Measurements from ENCODE around the gene CAPN5.

Gene CAPN5

GRCh38 chr11:77158041-77158695, 91.4 kb downstream of the CAPN5 start:
- Histone ChIP-seq H3K14ac (ENCODE audit: low read length) (peak overlapping the region; percentile 14), H3K36me3 (replicated peaks in 1 of 2; ENCODE audit: control insufficient read depth in 2 of 2, insufficient read depth in 2 of 2, low read length in 2 of 2) (peaks cover 0 to under 1% of the 10 kb centered on the region in 2 donors), H4K91ac (ENCODE audit: low read depth, low read length, poor library complexity) (no peak overlapping the region), H3K4me1 (ENCODE audit: control insufficient read depth in 2 of 2, insufficient read depth in 1 of 2, low read depth in 1 of 2, low read length in 2 of 2) (peaks cover 0 to 2% of the 10 kb centered on the region in 2 donors), H2BK120ac (ENCODE audit: low read depth, low read length) (no peak overlapping the region), H3K9me3 (replicated peaks in 1 of 2; ENCODE audit: control insufficient read depth in 2 of 2, insufficient read depth in 1 of 2, low read depth in 1 of 2, low read length in 2 of 2) (no peaks in the 10 kb centered on the region), H2BK12ac (ENCODE audit: low read length) (no peak overlapping the region), H2BK5ac (ENCODE audit: low read length) (no peak overlapping the region), H3K9ac (ENCODE audit: low read depth, low read length, poor library complexity) (no peak overlapping the region), H3K4ac (ENCODE audit: low read length) (no peak overlapping the region), H3K27ac (replicated peaks; ENCODE audit: low read length) (no peak overlapping the region), H2AK5ac (ENCODE audit: low read depth, low read length) (no peak overlapping the region), H2BK15ac (ENCODE audit: low read length) (no peak overlapping the region), H4K8ac (ENCODE audit: low read depth, low read length) (peak overlapping the region; percentile 29), H3K18ac (ENCODE audit: low read length) (peak overlapping the region; percentile 39), H3K4me3 (ENCODE audit: low read length in 2 of 2) (peak overlapping the region in 1 of 2 donors; percentile 18), H3K79me1 (ENCODE audit: low read depth, low read length) (no peaks in the 10 kb centered on the region), H2AFZ (ENCODE audit: low read length) (no peak overlapping the region), H3K4me2 (ENCODE audit: insufficient read depth, low read length, poor library complexity, severe bottlenecking) (no peak overlapping the region), H3K27me3 (ENCODE audit: control insufficient read depth in 3 of 3, insufficient read depth in 3 of 3, low read depth in 1 of 3, low read length in 3 of 3) (peaks cover 0 to 30% (median 0%) of the 10 kb centered on the region in 3 experiments), H3K23ac (ENCODE audit: low read depth, low read length, poor library complexity) (no peak overlapping the region)
- no peak for DNase-seq (ENCODE audit: low spot score)
- no CpG with 5 or more reads among the region's 19 CpGs for WGBS, 2 donors (ENCODE audit: extremely low coverage in 2 of 2, insufficient read length in 2 of 2, insufficient replicate concordance in 1 of 2)

DNA sequence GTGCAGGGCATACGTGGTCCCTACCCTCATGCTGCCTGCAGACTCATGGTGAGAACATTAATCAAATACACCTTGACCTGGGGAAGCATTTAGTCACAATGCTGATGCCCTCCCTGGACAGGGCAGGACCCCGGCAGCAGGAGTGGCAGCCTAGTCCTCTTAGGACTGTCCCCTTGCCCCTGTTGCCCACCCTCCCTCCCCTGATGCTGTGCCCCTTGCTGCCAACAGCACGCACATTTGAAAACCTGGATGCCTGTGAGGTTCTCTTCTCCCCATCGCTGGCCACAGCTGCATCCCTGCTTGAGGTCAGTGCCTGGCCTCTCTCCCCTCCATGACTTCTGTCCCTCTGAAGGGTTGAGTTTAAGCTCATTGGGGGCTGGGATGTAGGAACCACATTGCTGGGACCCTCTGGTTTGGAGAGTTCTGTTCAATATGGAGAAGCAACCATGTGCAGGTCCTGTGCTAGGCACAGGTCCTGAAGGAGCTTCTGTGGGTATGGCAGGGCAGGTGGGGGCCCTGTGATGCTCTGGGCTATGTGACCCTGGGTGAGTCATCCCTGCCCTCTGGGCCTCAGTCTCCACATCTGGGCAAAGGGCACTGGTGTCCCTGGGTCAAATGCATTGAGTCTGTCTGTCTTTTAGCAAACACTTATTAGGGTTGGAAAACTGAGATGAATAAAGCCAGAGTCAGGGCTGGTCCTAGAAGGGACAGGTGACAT, 92.6 kb downstream of the CAPN5 start:
- Histone ChIP-seq H3K36me3 (replicated peaks in 1 of 2; ENCODE audit: control insufficient read depth in 2 of 2, insufficient read depth in 2 of 2, low read length in 2 of 2) (no peaks in the 10 kb centered on the region), H3K18ac (ENCODE audit: low read length) (peak overlapping the region; percentile 25), H4K91ac (ENCODE audit: low read depth, low read length, poor library complexity) (no peak overlapping the region), H3K9me3 (replicated peaks in 1 of 2; ENCODE audit: control insufficient read depth in 2 of 2, insufficient read depth in 1 of 2, low read depth in 1 of 2, low read length in 2 of 2) (no peaks in the 10 kb centered on the region), H3K4me1 (ENCODE audit: control insufficient read depth in 2 of 2, insufficient read depth in 1 of 2, low read depth in 1 of 2, low read length in 2 of 2) (peaks cover 0 to 2% of the 10 kb centered on the region in 2 donors), H3K4ac (ENCODE audit: low read length) (no peak overlapping the region), H2BK120ac (ENCODE audit: low read depth, low read length) (no peak overlapping the region), H2AFZ (ENCODE audit: low read length) (no peak overlapping the region), H3K27me3 (ENCODE audit: control insufficient read depth in 3 of 3, insufficient read depth in 3 of 3, low read depth in 1 of 3, low read length in 3 of 3) (peaks cover 0 to 30% (median 0%) of the 10 kb centered on the region in 3 experiments), H3K4me3 (ENCODE audit: low read length in 2 of 2) (no peak overlapping the region), H3K27ac (replicated peaks; ENCODE audit: low read length) (no peak overlapping the region), H3K14ac (ENCODE audit: low read length) (no peak overlapping the region), H3K23ac (ENCODE audit: low read depth, low read length, poor library complexity) (no peak overlapping the region), H2AK5ac (ENCODE audit: low read depth, low read length) (peak overlapping the region; percentile 14), H3K4me2 (ENCODE audit: insufficient read depth, low read length, poor library complexity, severe bottlenecking) (no peak overlapping the region), H2BK5ac (ENCODE audit: low read length) (no peak overlapping the region), H4K8ac (ENCODE audit: low read depth, low read length) (no peak overlapping the region), H2BK15ac (ENCODE audit: low read length) (peak overlapping the region; percentile 68), H3K9ac (ENCODE audit: low read depth, low read length, poor library complexity) (no peak overlapping the region), H3K79me1 (ENCODE audit: low read depth, low read length) (no peaks in the 10 kb centered on the region), H2BK12ac (ENCODE audit: low read length) (no peak overlapping the region)
- no peak for DNase-seq (ENCODE audit: low spot score)
- WGBS, 2 donors (ENCODE audit: extremely low coverage in 2 of 2, insufficient read length in 2 of 2, insufficient replicate concordance in 1 of 2): no CpG with 5 or more reads among the region's 4 CpGs

- H3K27me3 ChIP-seq (ENCODE audit: control insufficient read depth in 3 of 3, insufficient read depth in 3 of 3, low read depth in 1 of 3, low read length in 3 of 3): peaks cover 0 to 30% (median 0%) of the 10 kb centered on the region in 3 experiments
- DNase-seq (ENCODE audit: low spot score): no peak
- peak overlapping the region; percentile 68 for H2BK15ac ChIP-seq (ENCODE audit: low read length)
- no peak overlapping the region for H2BK5ac ChIP-seq (ENCODE audit: low read length)
- H3K4me3 ChIP-seq (ENCODE audit: low read length in 2 of 2): no peak overlapping the region
- no peak overlapping the region for H3K14ac ChIP-seq (ENCODE audit: low read length)
- no peak overlapping the region for H3K9ac ChIP-seq (ENCODE audit: low read depth, low read length, poor library complexity)
- H3K9me3 ChIP-seq (replicated peaks in 1 of 2; ENCODE audit: control insufficient read depth in 2 of 2, insufficient read depth in 1 of 2, low read depth in 1 of 2, low read length in 2 of 2): no peaks in the 10 kb centered on the region
- H2BK12ac ChIP-seq (ENCODE audit: low read length): no peak overlapping the region
- H2BK120ac ChIP-seq (ENCODE audit: low read depth, low read length): no peak overlapping the region
- H3K18ac ChIP-seq (ENCODE audit: low read length): peak overlapping the region; percentile 25
- no peak overlapping the region for H3K4ac ChIP-seq (ENCODE audit: low read length)
- H3K27ac ChIP-seq (replicated peaks; ENCODE audit: low read length): no peak overlapping the region
- H4K8ac ChIP-seq (ENCODE audit: low read depth, low read length): no peak overlapping the region
- H4K91ac ChIP-seq (ENCODE audit: low read depth, low read length, poor library complexity): no peak overlapping the region
- H3K36me3 ChIP-seq (replicated peaks in 1 of 2; ENCODE audit: control insufficient read depth in 2 of 2, insufficient read depth in 2 of 2, low read length in 2 of 2): no peaks in the 10 kb centered on the region
- H2AK5ac ChIP-seq (ENCODE audit: low read depth, low read length): no peak overlapping the region
- no peaks in the 10 kb centered on the region for H3K4me1 ChIP-seq (ENCODE audit: control insufficient read depth in 2 of 2, insufficient read depth in 1 of 2, low read depth in 1 of 2, low read length in 2 of 2)
- H3K4me2 ChIP-seq (ENCODE audit: insufficient read depth, low read length, poor library complexity, severe bottlenecking): no peak overlapping the region
- no peaks in the 10 kb centered on the region for H3K79me1 ChIP-seq (ENCODE audit: low read depth, low read length)
- no CpG with 5 or more reads among the region's 20 CpGs for WGBS, 2 donors (ENCODE audit: extremely low coverage in 2 of 2, insufficient read length in 2 of 2, insufficient replicate concordance in 1 of 2)
- no peak overlapping the region for H2AFZ ChIP-seq (ENCODE audit: low read length)
- H3K23ac ChIP-seq (ENCODE audit: low read depth, low read length, poor library complexity): peak overlapping the region; percentile 34
Observed at GRCh38 chr11:77159937-77160495, 93.2 kb downstream of the CAPN5 start.

- H3K27me3 ChIP-seq (ENCODE audit: control insufficient read depth in 3 of 3, insufficient read depth in 3 of 3, low read depth in 1 of 3, low read length in 3 of 3): peaks cover 0 to 20% (median 0%) of the 10 kb centered on the region in 3 experiments
- WGBS, 2 donors (ENCODE audit: extremely low coverage in 2 of 2, insufficient read length in 2 of 2, insufficient replicate concordance in 1 of 2): no CpG with 5 or more reads among the region's 6 CpGs
- no peak overlapping the region for H3K14ac ChIP-seq (ENCODE audit: low read length)
- no peak for DNase-seq (ENCODE audit: low spot score)
- no peak overlapping the region for H3K4me3 ChIP-seq (ENCODE audit: low read length in 2 of 2)
- H2BK15ac ChIP-seq (ENCODE audit: low read length): no peak overlapping the region
- no peak overlapping the region for H3K23ac ChIP-seq (ENCODE audit: low read depth, low read length, poor library complexity)
- H3K9ac ChIP-seq (ENCODE audit: low read depth, low read length, poor library complexity): no peak overlapping the region
- H3K36me3 ChIP-seq (replicated peaks in 1 of 2; ENCODE audit: control insufficient read depth in 2 of 2, insufficient read depth in 2 of 2, low read length in 2 of 2): no peaks in the 10 kb centered on the region
- H4K91ac ChIP-seq (ENCODE audit: low read depth, low read length, poor library complexity): no peak overlapping the region
- H2BK12ac ChIP-seq (ENCODE audit: low read length): no peak overlapping the region
- H2BK120ac ChIP-seq (ENCODE audit: low read depth, low read length): no peak overlapping the region
- H2AFZ ChIP-seq (ENCODE audit: low read length): no peak overlapping the region
- no peaks in the 10 kb centered on the region for H3K4me1 ChIP-seq (ENCODE audit: control insufficient read depth in 2 of 2, insufficient read depth in 1 of 2, low read depth in 1 of 2, low read length in 2 of 2)
- H3K18ac ChIP-seq (ENCODE audit: low read length): no peak overlapping the region
- H3K27ac ChIP-seq (replicated peaks; ENCODE audit: low read length): no peak overlapping the region
- no peak overlapping the region for H3K4me2 ChIP-seq (ENCODE audit: insufficient read depth, low read length, poor library complexity, severe bottlenecking)
- H2AK5ac ChIP-seq (ENCODE audit: low read depth, low read length): no peak overlapping the region
- H3K4ac ChIP-seq (ENCODE audit: low read length): no peak overlapping the region
- no peaks in the 10 kb centered on the region for H3K9me3 ChIP-seq (replicated peaks in 1 of 2; ENCODE audit: control insufficient read depth in 2 of 2, insufficient read depth in 1 of 2, low read depth in 1 of 2, low read length in 2 of 2)
- no peak overlapping the region for H2BK5ac ChIP-seq (ENCODE audit: low read length)
- no peaks in the 10 kb centered on the region for H3K79me1 ChIP-seq (ENCODE audit: low read depth, low read length)
- no peak overlapping the region for H4K8ac ChIP-seq (ENCODE audit: low read depth, low read length)
Observed at GRCh38 chr11:77163271-77163670, 96.5 kb downstream of the CAPN5 start.

Data from neuronal stem cell (in vitro differentiated cells).